ENCODE measurements around the gene RPS6KL1. TPM values are rescaled to one million over a fixed set of nuclear protein-coding genes. Genes with fewer than 3 reads are reported as not detected.

RPS6KL1 gene
- polyA plus RNA-seq, 1 donor from 2014 or later = 147 TPM

- H3K9ac ChIP-seq (ENCODE audit: low read length) = no peak overlapping the region
- H3K4me2 ChIP-seq (ENCODE audit: low read length) = no peak overlapping the region
- no peaks in the 10 kb centered on the region for H3K9me2 ChIP-seq (ENCODE audit: insufficient read depth, low read length)
- TF ChIP-seq TAF1 (IDR thresholded peaks at IDR 0.05; ENCODE audit: low read depth) (no peak), SMC3 (conservative IDR thresholded peaks at IDR 0.05; ENCODE audit: poor library complexity) (no peak), EZH2 (IDR thresholded peaks at IDR 0.05; ENCODE audit: borderline replicate concordance, insufficient read depth, low read length, poor library complexity, severe bottlenecking) (no peak), REST (IDR thresholded peaks at IDR 0.05; ENCODE audit: borderline replicate concordance) (no peak), RAD21 (conservative IDR thresholded peaks at IDR 0.05) (no peak), EP300 (conservative IDR thresholded peaks at IDR 0.05; ENCODE audit: poor library complexity, severe bottlenecking) (no peak)
- H2AFZ ChIP-seq (ENCODE audit: low read depth, low read length) = no peak overlapping the region
- no peak overlapping the region for H3K27ac ChIP-seq (ENCODE audit: low read length)
- no peak overlapping the region for H3K4me3 ChIP-seq (ENCODE audit: low read length)
- no peaks in the 10 kb centered on the region for H3K27me3 ChIP-seq (ENCODE audit: insufficient read depth, low read depth, low read length)
- no peaks in the 10 kb centered on the region for H4K20me1 ChIP-seq (ENCODE audit: insufficient read depth)
- no peaks in the 10 kb centered on the region for H3K79me2 ChIP-seq (replicated peaks; ENCODE audit: insufficient read depth, low read length)
- H3K36me3 ChIP-seq (ENCODE audit: insufficient read depth, low read length) = no peaks in the 10 kb centered on the region
- H3K9me3 ChIP-seq (ENCODE audit: low read length) = no peaks in the 10 kb centered on the region
- H3F3A ChIP-seq (ENCODE audit: insufficient read depth, low read length, poor library complexity, severe bottlenecking) = no peaks in the 10 kb centered on the region
These were observed 26.1 kb upstream of the RPS6KL1 start for GRCh38 chr14:74949191-74949601.

- Histone ChIP-seq H3K27ac (ENCODE audit: low read length) (no peak overlapping the region), H3K4me2 (ENCODE audit: low read length) (no peak overlapping the region), H4K20me1 (ENCODE audit: insufficient read depth) (no peaks in the 10 kb centered on the region), H2AFZ (ENCODE audit: low read depth, low read length) (no peak overlapping the region), H3F3A (ENCODE audit: insufficient read depth, low read length, poor library complexity, severe bottlenecking) (no peaks in the 10 kb centered on the region), H3K9ac (ENCODE audit: low read length) (no peak overlapping the region), H3K9me3 (ENCODE audit: low read length) (no peaks in the 10 kb centered on the region), H3K4me3 (ENCODE audit: low read length) (no peak overlapping the region), H3K36me3 (ENCODE audit: insufficient read depth, low read length) (no peaks in the 10 kb centered on the region), H3K79me2 (replicated peaks; ENCODE audit: insufficient read depth, low read length) (no peaks in the 10 kb centered on the region), H3K27me3 (ENCODE audit: insufficient read depth, low read depth, low read length) (no peaks in the 10 kb centered on the region), H3K9me2 (ENCODE audit: insufficient read depth, low read length) (no peaks in the 10 kb centered on the region)
- no peak for TF ChIP-seq POLR2AphosphoS5 (IDR thresholded peaks at IDR 0.05)
- TF ChIP-seq CTCF (IDR thresholded peaks at IDR 0.05; ENCODE audit: poor library complexity, severe bottlenecking) = no peak
- no peak for TF ChIP-seq SMC3 (conservative IDR thresholded peaks at IDR 0.05; ENCODE audit: poor library complexity)
- TF ChIP-seq MXI1 (conservative IDR thresholded peaks at IDR 0.05; ENCODE audit: poor library complexity, severe bottlenecking) = no peak
- no peak for TF ChIP-seq REST (IDR thresholded peaks at IDR 0.05; ENCODE audit: borderline replicate concordance)
- no peak for TF ChIP-seq EZH2 (IDR thresholded peaks at IDR 0.05; ENCODE audit: borderline replicate concordance, insufficient read depth, low read length, poor library complexity, severe bottlenecking)
- no peak for TF ChIP-seq RAD21 (conservative IDR thresholded peaks at IDR 0.05)
- TF ChIP-seq EP300 (conservative IDR thresholded peaks at IDR 0.05; ENCODE audit: poor library complexity, severe bottlenecking) = no peak
- no peak for TF ChIP-seq TAF1 (IDR thresholded peaks at IDR 0.05; ENCODE audit: low read depth)
These were observed 25.4 kb upstream of the RPS6KL1 start for GRCh38 chr14:74948228-74949175.
